Kidney glomerular epithelial cell (primary cell): ENCODE measurements around the gene CFD.
"Not testable (repeated sequence)": the region's sequence is repeated elsewhere in the genome, so short reads cannot be mapped to it uniquely, and the experiment has no call there.

ENCODE experiments used
- DNase-seq: peaks from one replicate; lab custom pipeline; 2025; lab: John Stamatoyannopoulos, UW

The CFD gene

GRCh38 chr19:871446-872265, 12.2 kb downstream of the CFD start:
- no peak for DNase-seq

DNA sequence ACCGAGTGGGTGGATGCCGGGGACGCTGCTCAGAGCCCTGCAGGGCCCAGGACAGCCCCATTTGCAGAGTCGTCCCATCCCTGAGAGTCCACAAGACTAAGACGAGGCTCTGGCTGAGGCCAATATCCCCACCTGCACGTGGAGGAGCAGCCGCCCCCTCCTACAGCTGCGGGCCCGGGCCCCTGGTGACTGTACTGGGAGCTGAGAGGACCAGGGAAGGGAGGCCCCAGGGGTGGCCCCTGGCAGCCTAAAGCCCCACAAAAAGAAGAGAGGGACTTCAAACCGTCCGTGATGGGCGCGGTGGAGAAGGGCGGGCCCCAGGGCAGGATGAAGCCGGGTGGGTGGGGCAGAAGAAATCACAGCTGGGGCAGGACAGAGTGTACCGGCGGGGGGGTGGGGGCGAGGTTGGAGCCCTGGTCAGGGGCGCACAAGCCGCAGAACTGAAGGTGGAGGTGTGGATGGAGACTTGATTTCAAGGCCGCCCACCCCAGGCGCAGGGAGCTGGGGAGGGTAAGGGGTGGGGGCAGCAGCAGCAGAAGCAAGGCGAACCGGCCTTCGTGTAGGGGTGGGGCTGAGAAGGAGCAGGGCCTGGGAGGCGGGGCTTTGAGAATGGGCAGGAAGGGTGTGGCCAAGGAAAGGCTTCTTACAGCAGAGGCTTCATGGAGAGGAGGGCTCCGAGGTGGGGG, 12.9 kb downstream of the CFD start:
- no peak for DNase-seq

GRCh38 chr19:873084-873483, 13.6 kb downstream of the CFD start:
- no peak for DNase-seq

GRCh38 chr19:873561-874041, 14.1 kb downstream of the CFD start:
- DNase-seq: no peak

- DNase-seq: no peak
These were observed 15.9 kb downstream of the CFD start for GRCh38 chr19:875265-875879.

- DNase-seq: no peak
These were observed 16.6 kb downstream of the CFD start for GRCh38 chr19:876089-876488.

- DNase-seq: no peak
These were observed 17.4 kb downstream of the CFD start for GRCh38 chr19:876780-877314.

- DNase-seq: not testable (repeated sequence)
These were observed 18.7 kb downstream of the CFD start for GRCh38 chr19:877992-878660.

GRCh38 chr19:878751-879561, 19.5 kb downstream of the CFD start:
- DNase-seq: not testable (repeated sequence)

GRCh38 chr19:879711-880438, 20.4 kb downstream of the CFD start:
- DNase-seq: no peak

DNA sequence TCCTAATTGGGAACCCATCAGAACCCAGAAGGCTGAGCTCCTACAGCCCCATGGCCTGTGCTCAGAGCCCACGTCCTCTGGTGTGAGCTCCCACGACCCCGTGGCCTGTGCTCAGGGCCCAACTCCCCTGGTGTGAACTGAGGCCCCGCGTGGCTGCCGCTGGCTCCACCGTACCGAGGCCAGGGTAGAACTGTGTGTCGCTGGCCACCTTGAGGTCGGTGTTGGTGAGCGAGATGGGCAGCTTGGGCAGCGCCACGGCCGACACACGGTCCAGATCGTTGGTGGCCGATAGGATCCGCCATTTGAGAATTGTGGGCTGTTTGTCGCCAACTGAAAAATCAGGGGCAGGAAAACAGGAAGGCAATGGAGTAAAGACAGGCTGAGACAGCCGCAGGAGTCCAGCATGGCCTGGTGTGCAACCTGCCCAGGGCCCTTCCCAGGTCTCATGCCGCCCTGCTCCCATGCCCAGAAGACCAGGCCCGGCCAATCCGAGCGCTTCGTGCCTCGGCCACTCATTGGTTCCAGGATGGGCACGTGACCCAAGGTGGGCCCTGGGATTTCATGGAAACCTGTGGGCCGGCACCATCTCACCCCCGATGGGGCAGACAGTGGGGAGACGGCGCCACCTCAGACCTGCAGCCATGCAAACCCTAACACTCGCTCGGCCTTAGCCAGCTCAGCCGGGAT, 22.1 kb downstream of the CFD start:
- no peak for DNase-seq

- no peak for DNase-seq
These were observed 23.5 kb downstream of the CFD start for GRCh38 chr19:882871-883497.

DNA sequence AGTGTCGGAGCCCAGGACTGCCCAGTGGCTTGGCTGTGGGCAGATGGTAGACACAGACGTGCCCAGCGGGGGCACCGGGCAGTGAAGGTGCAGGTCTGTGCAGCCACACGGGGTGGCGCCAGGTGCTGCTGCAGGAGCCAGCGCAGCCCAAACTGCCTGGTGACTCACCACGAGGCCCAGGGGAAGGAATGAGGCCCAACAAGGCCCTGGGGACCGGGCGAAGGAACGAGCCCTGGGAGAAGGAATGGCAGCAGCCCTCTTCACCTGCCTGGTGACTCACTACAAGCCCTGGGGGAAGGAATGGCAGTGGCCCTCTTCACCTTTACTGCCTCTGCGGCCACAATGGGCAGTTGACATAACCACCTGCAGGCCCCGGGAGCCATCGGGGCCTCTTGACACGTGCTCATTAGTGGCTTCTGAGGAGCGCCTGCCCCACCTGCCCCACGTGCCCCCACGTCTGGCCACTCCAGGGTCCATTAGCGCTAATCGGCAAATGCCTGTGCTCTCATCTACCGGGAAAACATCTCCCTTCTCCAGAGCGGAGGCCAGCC, 24.3 kb downstream of the CFD start:
- DNase-seq: no peak

DNA sequence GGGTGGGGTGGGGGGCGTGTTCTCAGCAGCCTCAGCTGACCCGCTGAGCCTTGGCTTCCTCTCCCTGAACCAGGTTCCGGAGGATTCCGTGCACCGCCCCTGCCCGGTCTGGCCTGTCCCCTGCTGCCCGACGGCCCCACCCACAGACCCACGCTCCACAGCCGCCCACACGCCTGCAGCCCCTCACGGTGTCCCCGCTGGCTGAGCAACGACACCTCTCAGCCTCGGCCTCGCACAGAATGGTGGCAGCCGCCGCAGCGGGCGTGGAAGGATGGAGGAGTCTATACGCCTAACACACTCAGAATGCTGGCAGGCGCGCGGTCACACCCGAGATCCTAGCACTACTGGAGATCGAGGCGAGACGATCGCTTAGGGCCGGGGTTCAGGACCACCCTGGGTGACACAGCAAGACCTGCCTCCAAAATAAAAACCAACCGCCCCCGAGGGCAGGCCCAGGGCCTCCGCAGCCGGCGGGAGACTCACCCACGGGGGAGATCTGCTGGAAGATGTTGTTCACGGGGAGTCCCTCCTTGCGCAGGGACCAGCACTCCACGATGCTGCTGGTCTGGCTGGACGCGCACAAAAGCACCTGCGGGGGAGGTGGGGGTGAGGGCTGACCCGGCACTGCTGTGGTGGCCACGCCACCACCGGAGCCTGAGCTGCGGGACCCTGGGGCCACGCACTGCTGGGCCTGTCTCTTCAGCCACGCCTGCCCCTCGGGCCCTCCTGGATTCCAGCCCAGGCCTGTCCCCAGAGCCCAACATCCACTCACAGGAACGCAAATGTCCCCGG, 25.2 kb downstream of the CFD start:
- no peak for DNase-seq

- no peak for DNase-seq
These were observed 26.2 kb downstream of the CFD start for GRCh38 chr19:885536-886224.

DNA sequence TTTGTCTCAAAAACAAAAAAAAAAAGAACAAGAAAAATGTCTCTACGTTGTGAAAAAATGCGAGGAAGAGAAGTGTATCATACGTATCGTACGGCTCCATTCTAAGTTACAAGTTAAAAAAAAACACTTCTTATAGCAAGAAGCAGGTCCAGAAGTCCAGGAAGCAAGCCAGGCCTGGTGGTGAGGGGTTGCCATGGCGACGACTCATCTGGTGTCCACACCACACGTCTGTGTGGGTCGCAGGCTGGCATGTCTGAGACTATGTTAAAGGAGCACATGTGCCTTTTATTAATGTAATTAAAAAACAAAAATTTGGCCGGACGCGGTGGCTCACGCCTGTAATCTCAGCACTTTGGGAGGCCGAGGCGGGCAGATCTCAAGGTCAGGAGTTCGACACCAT, 27.6 kb downstream of the CFD start:
- no peak for DNase-seq

- DNase-seq: no peak
These were observed 28.1 kb downstream of the CFD start for GRCh38 chr19:887599-887998.
